Activated T-cell treated with anti-CD3 and anti-CD28 coated beads, Interleukin-2, amount 50 U/mL, for 24 hours (primary cell): Measurements from ENCODE around the gene DDX51.
A peak's percentile ranks its signal among the peaks of the same experiment; 100 is the strongest.

Experiments
- DNase-seq: peaks from one replicate; pipeline ENCODE4 v3.0.0-alpha.2; 2020
- H3K27ac Mint-ChIP-seq: 2 replicates; pipeline ENCODE4 v1.8.0; 2020; ENCODE audit warnings: mild to moderate bottlenecking, mixed read lengths
- H3K27me3 Mint-ChIP-seq: 2 replicates; pipeline ENCODE4 v1.8.0; 2020; ENCODE audit warnings: mixed read lengths
- H3K36me3 Mint-ChIP-seq: 2 replicates; pipeline ENCODE4 v1.8.0; 2020; ENCODE audit warnings: low read depth, mixed read lengths
- H3K4me1 Mint-ChIP-seq: 2 replicates; pipeline ENCODE4 v1.8.0; 2020; ENCODE audit warnings: low read depth, mixed read lengths
- H3K4me3 Mint-ChIP-seq: 2 replicates; pipeline ENCODE4 v1.8.0; 2020; ENCODE audit warnings: mild to moderate bottlenecking, moderate library complexity, mixed read lengths
- H3K9me3 Mint-ChIP-seq: 2 replicates; pipeline ENCODE4 v1.8.0; 2020; ENCODE audit warnings: mixed read lengths

DDX51 gene

GRCh38 chr12:132099739-132100138, 44.4 kb downstream of the DDX51 start:
- no peak for DNase-seq
- Mint-ChIP-seq H3K27me3 (no peaks in the 10 kb centered on the region), H3K27ac (peak overlapping the region; percentile 35), H3K4me3 (no peak overlapping the region), H3K9me3 (no peaks in the 10 kb centered on the region), H3K36me3 (peaks cover 63% of the 10 kb centered on the region), H3K4me1 (peaks cover 10% of the 10 kb centered on the region)

GRCh38 chr12:132095520-132096409, 48.4 kb downstream of the DDX51 start:
- peaks cover 16% of the 10 kb centered on the region for H3K4me1 Mint-ChIP-seq
- H3K4me3 Mint-ChIP-seq, result no peak overlapping the region
- H3K36me3 Mint-ChIP-seq, result peaks cover 75% of the 10 kb centered on the region
- peak overlapping the region; percentile 7 for H3K27ac Mint-ChIP-seq
- H3K27me3 Mint-ChIP-seq, result no peaks in the 10 kb centered on the region
- no peaks in the 10 kb centered on the region for H3K9me3 Mint-ChIP-seq
- DNase-seq, result no peak

GRCh38 chr12:132094269-132094891, 49.7 kb downstream of the DDX51 start:
- no peak overlapping the region for H3K4me3 Mint-ChIP-seq
- no peaks in the 10 kb centered on the region for H3K9me3 Mint-ChIP-seq
- DNase-seq, result peak; percentile 23

GRCh38 chr12:132089407-132089910, 54.7 kb downstream of the DDX51 start:
- H3K9me3 Mint-ChIP-seq, result no peaks in the 10 kb centered on the region
- peaks cover 64% of the 10 kb centered on the region for H3K36me3 Mint-ChIP-seq
- no peaks in the 10 kb centered on the region for H3K27me3 Mint-ChIP-seq
- H3K4me3 Mint-ChIP-seq, result no peak overlapping the region
- no peak overlapping the region for H3K27ac Mint-ChIP-seq
- H3K4me1 Mint-ChIP-seq, result peaks cover 32% of the 10 kb centered on the region
- DNase-seq, result no peak

More at GRCh38 chr12:132094269-132094891, 49.7 kb downstream of the DDX51 start:
- Mint-ChIP-seq H3K36me3 (peaks cover 74% of the 10 kb centered on the region), H3K4me1 (peaks cover 19% of the 10 kb centered on the region), H3K27me3 (no peaks in the 10 kb centered on the region), H3K27ac (peak overlapping the region; percentile 44)
